Effector memory CD8-positive, alpha-beta T cell (primary cell): ENCODE results near the gene FAM3D.
"Not testable (repeated sequence)": the region's sequence is repeated elsewhere in the genome, so short reads cannot be mapped to it uniquely, and the experiment has no call there.

Experiments
- ATAC-seq: fragments of 150-1000 bp; cut with Tn5 transposase; replicated peaks from 2 replicates; pipeline ENCODE4 v1.10.0; 2021; ENCODE audit warnings: mild to moderate bottlenecking, moderate library complexity
- DNase-seq, 3 experiments: peaks; one replicate each; pipeline ENCODE4 v3.0.0; 2021
- H3K27ac Mint-ChIP-seq, 2 donors: one replicate each; pipeline ENCODE4 v1.8.0; 2022; ENCODE audit warnings: mild to moderate bottlenecking in 2 of 2, mixed read lengths in 2 of 2, moderate library complexity in 2 of 2
- H3K27me3 Mint-ChIP-seq, 2 donors: one replicate each; pipeline ENCODE4 v1.8.0; 2022; ENCODE audit warnings: mixed read lengths in 2 of 2
- H3K36me3 Mint-ChIP-seq: one replicate; pipeline ENCODE4 v1.8.0; 2022; ENCODE audit warnings: mild to moderate bottlenecking, moderate library complexity, mixed read lengths; ENCODE audit not compliant: insufficient read depth
- H3K4me1 Mint-ChIP-seq, 2 donors: one replicate each; pipeline ENCODE4 v1.8.0; 2022; ENCODE audit warnings: low read depth in 2 of 2, mixed read lengths in 2 of 2
- H3K4me3 Mint-ChIP-seq, 2 donors: one replicate each; pipeline ENCODE4 v1.8.0; 2022; ENCODE audit warnings: mild to moderate bottlenecking in 2 of 2, mixed read lengths in 2 of 2, moderate library complexity in 2 of 2
- H3K9me3 Mint-ChIP-seq, 2 donors: one replicate each; pipeline ENCODE4 v1.8.0; 2022; ENCODE audit warnings: mixed read lengths in 2 of 2

FAM3D gene

DNA sequence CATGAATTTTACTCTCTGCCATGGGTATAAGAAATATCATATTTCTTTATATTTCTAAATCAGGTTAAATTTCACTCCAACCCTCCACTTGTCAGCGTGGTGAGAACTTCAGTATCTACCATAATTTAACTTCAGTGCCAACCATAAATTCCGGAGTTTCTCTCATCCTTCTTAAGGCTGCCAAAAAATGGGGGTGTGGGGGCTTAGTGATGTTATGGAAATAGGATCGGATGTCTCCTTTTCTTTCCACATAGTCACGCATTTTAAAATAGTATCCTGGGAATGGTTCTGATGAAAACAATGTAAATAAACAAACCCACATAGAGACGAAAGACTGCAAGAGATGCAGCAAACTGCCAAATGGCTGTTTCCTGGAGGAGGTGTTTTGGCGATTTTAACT lies 12.9 kb upstream of the FAM3D start:
- Mint-ChIP-seq H3K27ac (no peak overlapping the region), H3K9me3 (peaks cover 0 to 11% of the 10 kb centered on the region in 2 donors), H3K4me3 (no peak overlapping the region), H3K27me3 (peaks cover 37 to 72% of the 10 kb centered on the region in 2 donors), H3K36me3 (no peaks in the 10 kb centered on the region), H3K4me1 (no peaks in the 10 kb centered on the region)
- no peak for DNase-seq
- ATAC-seq, result no peak

DNA sequence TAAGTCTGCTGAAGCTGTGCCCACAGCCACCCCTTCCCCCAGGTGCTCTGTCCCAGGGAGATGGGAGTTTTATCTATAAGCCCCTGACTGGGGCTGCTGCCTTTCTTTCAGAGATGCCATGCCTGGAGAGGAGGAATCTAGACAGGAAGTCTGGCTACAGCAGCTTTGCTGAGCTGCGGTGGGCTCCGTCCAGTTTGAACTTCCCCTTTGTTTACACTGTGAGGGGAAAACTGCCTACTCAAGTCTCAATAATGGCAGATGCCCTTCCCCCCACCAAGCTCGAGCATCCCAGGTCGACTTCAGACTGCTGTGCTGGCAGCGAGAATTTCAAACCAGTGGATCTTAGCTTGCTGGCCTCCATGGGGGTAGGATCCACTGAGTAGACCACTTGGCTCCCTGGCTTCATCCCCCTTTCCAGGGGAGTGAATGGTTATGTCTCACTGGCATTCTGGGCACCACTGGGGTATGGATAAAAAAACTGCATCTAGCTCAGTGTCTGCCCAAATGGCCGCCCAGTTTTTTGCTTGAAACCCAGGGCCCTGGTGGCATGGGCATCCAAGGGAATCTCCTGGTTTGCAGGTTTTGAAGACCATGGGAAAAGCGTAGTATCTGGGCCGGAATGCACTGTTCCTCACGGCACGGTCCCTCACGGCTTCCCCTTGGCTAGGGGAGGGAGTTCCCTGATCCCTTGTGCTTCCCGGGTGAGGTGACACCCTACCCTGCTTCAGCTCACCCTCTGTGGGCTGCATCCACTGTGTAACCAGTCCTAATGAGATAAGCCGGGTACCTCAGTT lies 11.8 kb upstream of the FAM3D start:
- H3K4me1 Mint-ChIP-seq, ATAC-seq, DNase-seq, H3K4me3 Mint-ChIP-seq, H3K36me3 Mint-ChIP-seq, H3K27ac Mint-ChIP-seq: not testable (repeated sequence)
- Mint-ChIP-seq H3K9me3 (peaks cover 0 to 11% of the 10 kb centered on the region in 2 donors), H3K27me3 (peaks cover 43 to 72% of the 10 kb centered on the region in 2 donors)

DNA sequence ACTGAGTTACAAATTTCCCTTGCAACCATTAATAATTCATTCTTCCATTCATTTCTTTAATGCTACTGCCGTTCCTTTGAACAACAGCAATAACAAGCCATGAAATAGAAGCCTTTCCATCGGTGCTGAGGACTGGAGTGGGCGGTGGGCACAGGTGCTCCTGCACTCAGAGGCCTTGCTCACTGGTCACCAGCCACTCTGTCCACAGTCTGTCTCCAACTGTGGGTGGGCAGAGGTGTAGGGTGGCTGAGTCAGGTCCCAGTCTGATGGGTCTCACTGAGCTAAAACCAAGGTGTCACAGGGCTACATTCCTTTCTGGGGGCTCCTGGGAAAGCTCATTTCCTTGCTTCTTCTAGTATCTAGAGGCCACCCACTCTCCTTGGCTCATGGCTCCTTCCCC lies 6.3 kb upstream of the FAM3D start:
- ATAC-seq (no peak), DNase-seq (no peak)
- no peak overlapping the region for H3K4me3 Mint-ChIP-seq
- H3K9me3 Mint-ChIP-seq, result peaks cover 0 to 11% of the 10 kb centered on the region in 2 donors
- H3K27me3 Mint-ChIP-seq, result peaks cover 21 to 36% of the 10 kb centered on the region in 2 donors
- H3K27ac Mint-ChIP-seq, result no peak overlapping the region
- H3K36me3 Mint-ChIP-seq, result no peaks in the 10 kb centered on the region
- no peaks in the 10 kb centered on the region for H3K4me1 Mint-ChIP-seq

GRCh38 chr3:58672451-58672850 lies 5.9 kb upstream of the FAM3D start:
- Mint-ChIP-seq H3K4me1 (no peaks in the 10 kb centered on the region), H3K9me3 (peaks cover 0 to 11% of the 10 kb centered on the region in 2 donors), H3K4me3 (no peak overlapping the region), H3K36me3 (no peaks in the 10 kb centered on the region), H3K27me3 (peaks cover 21 to 36% of the 10 kb centered on the region in 2 donors), H3K27ac (no peak overlapping the region)
- ATAC-seq (no peak), DNase-seq (no peak)

DNA sequence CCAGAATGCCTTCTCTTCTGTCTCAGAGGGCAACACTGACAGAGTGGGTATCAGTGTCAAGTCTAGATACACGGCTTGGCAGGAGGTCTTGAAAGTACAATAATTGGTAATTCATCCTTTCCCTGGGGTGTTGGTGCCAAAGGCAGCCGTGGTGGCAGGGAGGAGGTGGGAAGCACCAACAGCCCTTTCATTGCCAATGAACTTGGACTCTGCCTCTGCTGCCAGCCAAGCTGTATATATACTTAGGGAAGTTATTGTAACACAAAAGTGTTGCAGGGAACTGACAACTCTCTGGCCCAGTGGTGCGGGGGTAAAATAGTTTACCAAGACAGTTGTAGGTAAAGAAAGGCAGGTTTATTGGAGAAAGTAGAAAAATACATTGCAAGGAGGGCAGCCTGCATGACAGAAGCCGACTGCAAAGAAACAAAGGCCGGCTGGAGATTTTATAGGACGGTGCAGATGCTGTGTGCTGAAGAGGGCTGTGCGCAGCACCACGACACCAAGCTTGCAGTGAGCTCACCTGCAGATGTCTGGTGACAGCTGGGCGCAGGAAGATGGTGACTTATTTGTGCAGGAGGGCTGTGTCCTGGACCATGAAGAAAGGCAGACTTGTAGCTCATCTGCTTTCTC lies 4.0 kb upstream of the FAM3D start:
- DNase-seq, result no peak
- Mint-ChIP-seq H3K36me3 (no peaks in the 10 kb centered on the region), H3K9me3 (peaks cover 0 to 7% of the 10 kb centered on the region in 2 donors), H3K4me3 (no peak overlapping the region), H3K4me1 (no peaks in the 10 kb centered on the region), H3K27ac (no peak overlapping the region), H3K27me3 (peaks cover 20 to 42% of the 10 kb centered on the region in 2 donors)
- ATAC-seq, result no peak

DNA sequence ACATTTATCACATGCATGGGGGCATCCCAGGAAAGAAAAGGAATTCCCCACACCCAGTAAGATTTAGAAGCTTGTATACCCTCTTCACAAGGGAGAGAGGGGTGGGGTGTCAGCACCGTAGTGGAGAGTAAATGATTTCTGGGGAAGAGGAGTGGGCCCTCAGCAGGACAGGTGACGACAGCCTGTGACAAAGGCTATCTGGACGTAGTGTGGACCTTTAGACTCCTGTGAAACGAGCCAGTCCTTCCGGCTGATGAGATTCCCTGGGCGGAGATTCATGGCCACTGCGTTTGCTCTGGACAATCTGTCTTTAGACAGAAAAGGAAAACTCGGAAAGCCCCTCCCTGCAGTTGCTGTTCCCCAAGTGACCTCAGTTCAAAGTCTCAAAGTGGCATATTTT lies 1.7 kb upstream of the FAM3D start:
- H3K27ac Mint-ChIP-seq, result no peak overlapping the region
- no peak for DNase-seq
- no peaks in the 10 kb centered on the region for H3K4me1 Mint-ChIP-seq
- no peak for ATAC-seq
- peaks cover 24 to 60% of the 10 kb centered on the region in 2 donors for H3K27me3 Mint-ChIP-seq
- H3K4me3 Mint-ChIP-seq, result no peak overlapping the region
- H3K36me3 Mint-ChIP-seq, result no peaks in the 10 kb centered on the region
- no peaks in the 10 kb centered on the region for H3K9me3 Mint-ChIP-seq

GRCh38 chr3:58667704-58668103 lies 1.1 kb upstream of the FAM3D start:
- Mint-ChIP-seq H3K36me3 (no peaks in the 10 kb centered on the region), H3K9me3 (no peaks in the 10 kb centered on the region), H3K27me3 (peaks cover 23 to 60% of the 10 kb centered on the region in 2 donors), H3K4me1 (no peaks in the 10 kb centered on the region), H3K4me3 (no peak overlapping the region), H3K27ac (no peak overlapping the region)
- no peak for DNase-seq
- ATAC-seq, result no peak

DNA sequence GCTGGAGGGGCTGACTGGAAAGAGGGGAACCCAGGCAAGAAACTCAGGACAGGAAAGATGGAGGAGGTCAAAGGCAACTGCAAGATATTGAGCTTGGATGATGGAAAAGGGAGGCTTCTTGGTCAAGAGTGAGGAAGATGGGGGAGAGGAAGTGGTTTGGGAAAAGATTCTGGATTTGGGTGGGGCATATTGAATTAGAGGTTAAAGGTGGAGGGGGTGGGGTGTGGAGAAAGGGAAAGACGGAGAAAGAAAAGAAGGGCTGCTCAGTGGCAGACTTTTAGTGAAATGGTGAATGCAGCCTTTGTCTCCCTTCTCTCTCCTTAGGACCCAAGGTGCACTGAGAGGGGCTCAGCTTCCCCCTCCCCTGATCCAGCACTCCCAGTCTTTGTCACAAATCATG lies 655 bp upstream of the FAM3D start:
- Mint-ChIP-seq H3K27me3 (peaks cover 23 to 60% of the 10 kb centered on the region in 2 donors), H3K4me3 (no peak overlapping the region), H3K27ac (no peak overlapping the region), H3K4me1 (no peaks in the 10 kb centered on the region), H3K36me3 (no peaks in the 10 kb centered on the region), H3K9me3 (no peaks in the 10 kb centered on the region)
- ATAC-seq, result no peak
- DNase-seq, result no peak

DNA sequence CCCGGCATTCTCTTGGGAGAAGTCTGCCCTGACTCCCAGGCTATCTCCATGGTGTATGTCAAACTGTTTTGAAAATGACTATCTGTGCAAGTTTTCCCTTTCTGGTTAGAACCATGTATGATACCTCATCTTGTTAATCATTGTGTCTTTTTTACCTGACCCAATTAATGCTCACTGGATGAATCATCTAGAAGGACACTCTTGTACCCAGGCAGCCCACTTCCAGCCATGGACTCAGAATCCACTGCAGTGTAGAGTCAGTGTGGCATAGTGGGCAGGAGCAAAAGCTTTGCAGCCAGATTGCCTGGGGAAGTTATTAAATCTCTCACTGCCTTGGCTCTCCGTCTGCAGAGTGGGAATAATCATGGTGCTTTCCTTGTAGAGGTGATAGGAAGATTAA lies 1.2 kb downstream of the FAM3D start:
- Mint-ChIP-seq H3K4me3 (no peak overlapping the region), H3K9me3 (no peaks in the 10 kb centered on the region), H3K4me1 (no peaks in the 10 kb centered on the region), H3K36me3 (no peaks in the 10 kb centered on the region), H3K27ac (no peak overlapping the region), H3K27me3 (peaks cover 23 to 55% of the 10 kb centered on the region in 2 donors)
- DNase-seq (no peak), ATAC-seq (no peak)

DNA sequence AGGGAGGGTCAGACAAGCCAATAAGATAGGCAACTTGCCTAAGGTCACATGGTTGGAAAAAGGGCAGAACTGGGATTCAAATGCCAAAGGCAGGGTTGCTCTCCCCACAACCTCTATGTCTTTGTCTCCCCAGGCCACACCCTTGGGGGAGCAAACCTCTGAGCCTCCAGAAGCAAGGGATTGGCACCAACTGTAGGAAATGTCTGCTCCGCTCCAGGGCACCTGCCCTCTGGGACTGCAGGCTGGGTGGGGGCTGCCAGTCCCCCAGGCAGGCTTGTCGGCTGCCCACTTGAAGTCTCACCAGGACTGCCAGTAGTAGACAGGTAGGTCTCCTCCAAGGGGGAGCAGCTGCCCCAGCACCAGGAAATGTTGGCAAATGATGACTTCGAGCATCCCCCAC lies 2.0 kb downstream of the FAM3D start:
- H3K9me3 Mint-ChIP-seq, result no peaks in the 10 kb centered on the region
- ATAC-seq (no peak), DNase-seq (no peak)
- peaks cover 23 to 50% of the 10 kb centered on the region in 2 donors for H3K27me3 Mint-ChIP-seq
- H3K4me1 Mint-ChIP-seq, result no peaks in the 10 kb centered on the region
- H3K27ac Mint-ChIP-seq, result no peak overlapping the region
- no peak overlapping the region for H3K4me3 Mint-ChIP-seq
- H3K36me3 Mint-ChIP-seq, result no peaks in the 10 kb centered on the region

DNA sequence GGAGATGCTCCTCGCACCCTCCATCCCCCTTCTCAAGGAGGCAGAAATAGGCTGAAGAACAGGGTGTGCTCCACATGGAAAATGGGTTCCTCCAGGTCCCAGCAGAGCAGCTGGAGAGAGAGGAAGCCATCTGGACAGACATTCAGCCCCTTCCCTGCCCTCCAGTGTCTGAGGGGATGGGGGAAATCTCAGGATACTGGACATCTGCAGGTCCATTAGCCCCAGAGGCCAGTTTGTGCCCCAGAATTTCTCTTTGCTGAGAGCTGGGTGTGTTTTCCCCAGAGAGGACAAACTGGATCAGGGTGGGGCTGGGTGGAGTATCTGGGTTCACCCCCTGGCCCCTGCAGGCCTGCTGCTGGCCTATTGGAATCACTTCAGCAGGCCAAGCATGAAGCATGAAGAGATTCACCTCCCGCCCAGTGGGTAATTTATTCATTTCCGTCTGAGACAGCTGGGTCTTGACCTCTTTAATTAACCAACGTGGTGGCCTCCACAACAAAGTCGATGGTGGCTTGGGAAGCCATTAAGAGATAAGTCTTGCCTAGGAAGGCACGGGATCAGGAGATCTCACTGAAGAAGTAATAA lies 4.6 kb downstream of the FAM3D start:
- H3K9me3 Mint-ChIP-seq, result no peaks in the 10 kb centered on the region
- no peak overlapping the region for H3K27ac Mint-ChIP-seq
- H3K4me1 Mint-ChIP-seq, result no peaks in the 10 kb centered on the region
- H3K4me3 Mint-ChIP-seq, result no peak overlapping the region
- DNase-seq (no peak), ATAC-seq (no peak)
- peaks cover 25 to 55% of the 10 kb centered on the region in 2 donors for H3K27me3 Mint-ChIP-seq
- no peaks in the 10 kb centered on the region for H3K36me3 Mint-ChIP-seq

- H3K27ac Mint-ChIP-seq, result no peak overlapping the region
- no peaks in the 10 kb centered on the region for H3K36me3 Mint-ChIP-seq
- no peak for DNase-seq
- peaks cover 24 to 55% of the 10 kb centered on the region in 2 donors for H3K27me3 Mint-ChIP-seq
- ATAC-seq, result no peak
- no peaks in the 10 kb centered on the region for H3K4me1 Mint-ChIP-seq
- no peak overlapping the region for H3K4me3 Mint-ChIP-seq
- H3K9me3 Mint-ChIP-seq, result no peaks in the 10 kb centered on the region
Observed at GRCh38 chr3:58660998-58661397, 5.6 kb downstream of the FAM3D start.

DNA sequence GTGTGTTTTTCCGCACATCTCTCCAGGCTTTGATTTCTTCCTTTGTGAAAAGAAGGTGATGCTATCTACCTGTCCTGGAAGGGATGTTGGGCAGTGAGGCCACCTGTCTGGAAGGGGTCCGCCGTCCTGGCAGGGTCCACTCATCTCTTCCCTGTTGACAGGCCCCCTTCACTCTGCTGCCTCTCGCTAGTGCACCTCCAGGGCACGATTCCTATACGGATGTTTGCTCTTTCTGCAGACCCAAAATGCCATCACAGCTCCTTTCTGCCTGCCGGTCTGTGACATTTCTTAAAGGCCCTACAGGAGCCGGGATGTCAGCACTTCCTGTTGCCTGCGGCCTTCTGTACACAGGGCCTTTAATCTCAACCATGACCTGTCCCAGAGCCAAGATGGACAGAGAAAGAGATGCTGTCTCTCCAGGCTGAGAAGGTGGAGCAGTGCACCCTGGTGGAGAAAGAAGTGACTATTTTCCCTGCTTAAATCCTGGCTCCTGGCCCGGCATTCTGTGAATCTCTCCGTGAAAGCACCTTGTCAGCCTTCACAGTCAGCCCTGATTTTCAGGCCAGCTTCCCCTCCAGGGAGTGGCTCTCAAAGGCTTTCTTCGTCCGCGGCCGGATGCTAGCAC lies 7.4 kb downstream of the FAM3D start:
- no peak for DNase-seq
- no peak overlapping the region for H3K4me3 Mint-ChIP-seq

More for the DNA sequence above, 7.4 kb downstream of the FAM3D start:
- Mint-ChIP-seq H3K27me3 (peaks cover 24 to 44% of the 10 kb centered on the region in 2 donors), H3K9me3 (no peaks in the 10 kb centered on the region), H3K4me1 (no peaks in the 10 kb centered on the region), H3K36me3 (no peaks in the 10 kb centered on the region), H3K27ac (no peak overlapping the region)
- ATAC-seq, result no peak
